ENCODE results near the gene SF3B1.

SF3B1 gene

GRCh38 chr2:197369228-197369932, 65.4 kb downstream of the SF3B1 start:
- no peak for FAIRE-seq
- DNase-seq (ENCODE audit: insufficient read length, low spot score) = no peak
- TF ChIP-seq PAX5 (IDR thresholded peaks at IDR 0.05; ENCODE audit: insufficient read depth, low read length, severe bottlenecking) = no peak

GRCh38 chr2:197368412-197368811, 66.4 kb downstream of the SF3B1 start:
- FAIRE-seq (no peak), DNase-seq (ENCODE audit: insufficient read length, low spot score) (no peak)
- TF ChIP-seq POLR2AphosphoS5 (IDR thresholded peaks at IDR 0.05; ENCODE audit: low read depth, low read length) (no peak), PAX5 (IDR thresholded peaks at IDR 0.05; ENCODE audit: insufficient read depth, low read length, severe bottlenecking) (no peak), POLR2A (IDR thresholded peaks at IDR 0.05; ENCODE audit: low read depth, low read length) (no peak), POU2F2 (IDR thresholded peaks at IDR 0.05; ENCODE audit: low read depth, low read length) (no peak), TAF1 (IDR thresholded peaks at IDR 0.05; ENCODE audit: low read depth, low read length) (no peak), SPI1 (IDR thresholded peaks at IDR 0.05; ENCODE audit: low read depth, low read length) (no peak)

- TF ChIP-seq POLR2A (IDR thresholded peaks at IDR 0.05; ENCODE audit: low read depth, low read length) (no peak), TAF1 (IDR thresholded peaks at IDR 0.05; ENCODE audit: low read depth, low read length) (no peak), POLR2AphosphoS5 (IDR thresholded peaks at IDR 0.05; ENCODE audit: low read depth, low read length) (no peak), POU2F2 (IDR thresholded peaks at IDR 0.05; ENCODE audit: low read depth, low read length) (no peak), SPI1 (IDR thresholded peaks at IDR 0.05; ENCODE audit: low read depth, low read length) (no peak), PAX5 (IDR thresholded peaks at IDR 0.05; ENCODE audit: insufficient read depth, low read length, severe bottlenecking) (no peak)
- no peak for FAIRE-seq
- no peak for DNase-seq (ENCODE audit: insufficient read length, low spot score)
These were observed 70.8 kb downstream of the SF3B1 start for GRCh38 chr2:197363998-197364397.

GRCh38 chr2:197360744-197361156, 74.1 kb downstream of the SF3B1 start:
- FAIRE-seq = peak; percentile 61

GRCh38 chr2:197359859-197360258, 75.0 kb downstream of the SF3B1 start:
- no peak for FAIRE-seq
- TF ChIP-seq POLR2A (IDR thresholded peaks at IDR 0.05; ENCODE audit: low read depth, low read length) = no peak
- no peak for DNase-seq (ENCODE audit: insufficient read length, low spot score)

More at GRCh38 chr2:197360744-197361156, 74.1 kb downstream of the SF3B1 start:
- no peak for DNase-seq (ENCODE audit: insufficient read length, low spot score)
- TF ChIP-seq PAX5 (IDR thresholded peaks at IDR 0.05; ENCODE audit: insufficient read depth, low read length, severe bottlenecking) (no peak), POLR2AphosphoS5 (IDR thresholded peaks at IDR 0.05; ENCODE audit: low read depth, low read length) (no peak), TAF1 (IDR thresholded peaks at IDR 0.05; ENCODE audit: low read depth, low read length) (no peak), SPI1 (IDR thresholded peaks at IDR 0.05; ENCODE audit: low read depth, low read length) (no peak), POLR2A (IDR thresholded peaks at IDR 0.05; ENCODE audit: low read depth, low read length) (no peak), POU2F2 (IDR thresholded peaks at IDR 0.05; ENCODE audit: low read depth, low read length) (no peak)

GRCh38 chr2:197358931-197359330, 75.9 kb downstream of the SF3B1 start:
- TF ChIP-seq POU2F2 (IDR thresholded peaks at IDR 0.05; ENCODE audit: low read depth, low read length) (no peak), POLR2A (IDR thresholded peaks at IDR 0.05; ENCODE audit: low read depth, low read length) (no peak), POLR2AphosphoS5 (IDR thresholded peaks at IDR 0.05; ENCODE audit: low read depth, low read length) (no peak), TAF1 (IDR thresholded peaks at IDR 0.05; ENCODE audit: low read depth, low read length) (no peak), SPI1 (IDR thresholded peaks at IDR 0.05; ENCODE audit: low read depth, low read length) (no peak), PAX5 (IDR thresholded peaks at IDR 0.05; ENCODE audit: insufficient read depth, low read length, severe bottlenecking) (no peak)

GRCh38 chr2:197357986-197358385, 76.8 kb downstream of the SF3B1 start:
- DNase-seq (ENCODE audit: insufficient read length, low spot score) (no peak), FAIRE-seq (no peak)
- TF ChIP-seq TAF1 (IDR thresholded peaks at IDR 0.05; ENCODE audit: low read depth, low read length) = no peak
- no peak for TF ChIP-seq POLR2AphosphoS5 (IDR thresholded peaks at IDR 0.05; ENCODE audit: low read depth, low read length)
- TF ChIP-seq SPI1 (IDR thresholded peaks at IDR 0.05; ENCODE audit: low read depth, low read length) = no peak
- no peak for TF ChIP-seq POLR2A (IDR thresholded peaks at IDR 0.05; ENCODE audit: low read depth, low read length)

More at GRCh38 chr2:197358931-197359330, 75.9 kb downstream of the SF3B1 start:
- DNase-seq (ENCODE audit: insufficient read length, low spot score) = no peak
- no peak for FAIRE-seq

GRCh38 chr2:197356136-197356535, 78.7 kb downstream of the SF3B1 start:
- FAIRE-seq (no peak), DNase-seq (ENCODE audit: insufficient read length, low spot score) (no peak)
- TF ChIP-seq SPI1 (IDR thresholded peaks at IDR 0.05; ENCODE audit: low read depth, low read length) = no peak
- no peak for TF ChIP-seq TAF1 (IDR thresholded peaks at IDR 0.05; ENCODE audit: low read depth, low read length)
- no peak for TF ChIP-seq POLR2AphosphoS5 (IDR thresholded peaks at IDR 0.05; ENCODE audit: low read depth, low read length)
- TF ChIP-seq POU2F2 (IDR thresholded peaks at IDR 0.05; ENCODE audit: low read depth, low read length) = no peak

- FAIRE-seq = no peak
- no peak for TF ChIP-seq POLR2A (IDR thresholded peaks at IDR 0.05; ENCODE audit: low read depth, low read length)
- TF ChIP-seq POLR2AphosphoS5 (IDR thresholded peaks at IDR 0.05; ENCODE audit: low read depth, low read length) = no peak
- TF ChIP-seq PAX5 (IDR thresholded peaks at IDR 0.05; ENCODE audit: insufficient read depth, low read length, severe bottlenecking) = no peak
- TF ChIP-seq POU2F2 (IDR thresholded peaks at IDR 0.05; ENCODE audit: low read depth, low read length) = no peak
- no peak for DNase-seq (ENCODE audit: insufficient read length, low spot score)
These were observed 80.7 kb downstream of the SF3B1 start for GRCh38 chr2:197354169-197354558.

- DNase-seq (ENCODE audit: insufficient read length, low spot score) (no peak), FAIRE-seq (no peak)
- TF ChIP-seq POLR2AphosphoS5 (IDR thresholded peaks at IDR 0.05; ENCODE audit: low read depth, low read length) = no peak
- no peak for TF ChIP-seq TAF1 (IDR thresholded peaks at IDR 0.05; ENCODE audit: low read depth, low read length)
- no peak for TF ChIP-seq POU2F2 (IDR thresholded peaks at IDR 0.05; ENCODE audit: low read depth, low read length)
- TF ChIP-seq POLR2A (IDR thresholded peaks at IDR 0.05; ENCODE audit: low read depth, low read length) = no peak
These were observed 81.2 kb downstream of the SF3B1 start for GRCh38 chr2:197353393-197354168.

All from GM12891 (cell line).